VCaP (cell line): ENCODE data around the gene DLGAP1.

Experiments
- H3K27ac ChIP-seq: fragments of 450-650 bp; 2 replicates; pipeline ENCODE4 v1.5.1; 2017
- TF ChIP-seq, protein P1 (sequence below): fragments of 450-650 bp; conservative IDR thresholded peaks from 2 replicates; pipeline ENCODE4 v1.5.1; 2017; ENCODE audit warnings: mild to moderate bottlenecking, moderate library complexity

Gene DLGAP1

DNA sequence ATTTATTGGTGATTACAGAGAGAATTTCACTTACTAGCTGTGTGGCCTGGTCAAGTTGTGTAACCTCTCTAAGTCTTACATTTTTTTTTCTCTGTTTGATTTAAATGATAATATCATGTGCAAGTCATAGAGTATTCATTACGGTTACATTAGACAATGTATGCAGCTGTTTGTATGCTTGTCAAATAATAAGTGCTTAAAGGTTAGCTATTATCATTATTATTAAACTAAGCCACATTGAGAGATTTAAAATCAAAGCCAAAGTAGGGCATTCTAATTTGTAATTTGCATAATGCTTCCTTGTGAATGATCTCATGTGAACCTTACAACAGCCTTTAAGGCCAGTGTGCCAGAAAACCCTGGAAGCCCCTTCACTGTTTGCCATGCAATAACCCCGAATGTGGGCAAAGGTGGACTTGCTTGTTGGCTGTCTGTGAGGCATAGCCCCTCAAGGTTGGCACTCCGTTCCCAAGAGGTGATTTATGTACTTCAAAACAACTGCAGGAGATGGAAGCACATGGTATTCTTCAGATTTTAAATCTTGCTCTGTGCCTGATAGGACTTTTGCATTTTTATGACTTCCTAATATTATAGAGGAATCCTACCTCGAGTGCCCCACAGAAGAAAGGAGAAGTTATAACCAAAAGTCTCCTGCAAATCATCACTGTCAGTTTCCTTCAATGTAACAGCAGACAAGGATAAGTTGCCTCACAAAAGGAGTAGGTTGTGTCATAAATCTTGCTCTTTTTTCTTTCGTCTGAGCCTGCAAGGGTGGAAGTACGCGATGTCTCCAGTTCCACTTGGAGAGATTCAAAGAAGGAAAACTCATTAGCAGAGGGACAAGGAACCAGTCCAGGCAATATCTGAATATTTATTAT is 733.1 kb downstream of the DLGAP1 start:
- TF ChIP-seq, protein P1, sequence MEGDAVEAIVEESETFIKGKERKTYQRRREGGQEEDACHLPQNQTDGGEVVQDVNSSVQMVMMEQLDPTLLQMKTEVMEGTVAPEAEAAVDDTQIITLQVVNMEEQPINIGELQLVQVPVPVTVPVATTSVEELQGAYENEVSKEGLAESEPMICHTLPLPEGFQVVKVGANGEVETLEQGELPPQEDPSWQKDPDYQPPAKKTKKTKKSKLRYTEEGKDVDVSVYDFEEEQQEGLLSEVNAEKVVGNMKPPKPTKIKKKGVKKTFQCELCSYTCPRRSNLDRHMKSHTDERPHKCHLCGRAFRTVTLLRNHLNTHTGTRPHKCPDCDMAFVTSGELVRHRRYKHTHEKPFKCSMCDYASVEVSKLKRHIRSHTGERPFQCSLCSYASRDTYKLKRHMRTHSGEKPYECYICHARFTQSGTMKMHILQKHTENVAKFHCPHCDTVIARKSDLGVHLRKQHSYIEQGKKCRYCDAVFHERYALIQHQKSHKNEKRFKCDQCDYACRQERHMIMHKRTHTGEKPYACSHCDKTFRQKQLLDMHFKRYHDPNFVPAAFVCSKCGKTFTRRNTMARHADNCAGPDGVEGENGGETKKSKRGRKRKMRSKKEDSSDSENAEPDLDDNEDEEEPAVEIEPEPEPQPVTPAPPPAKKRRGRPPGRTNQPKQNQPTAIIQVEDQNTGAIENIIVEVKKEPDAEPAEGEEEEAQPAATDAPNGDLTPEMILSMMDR, result no peak
- H3K27ac ChIP-seq, result peak overlapping the region; percentile 93

GRCh38 chr18:3720818-3721545 is 734.1 kb downstream of the DLGAP1 start:
- TF ChIP-seq, protein P1, result no peak
- H3K27ac ChIP-seq, result peak overlapping the region; percentile 93

GRCh38 chr18:3720159-3720558 is 734.9 kb downstream of the DLGAP1 start:
- TF ChIP-seq, protein P1, result peak; percentile 33
- peak overlapping the region; percentile 93 for H3K27ac ChIP-seq

GRCh38 chr18:3717376-3718025 is 737.6 kb downstream of the DLGAP1 start:
- TF ChIP-seq, protein P1, result no peak
- H3K27ac ChIP-seq, result no peak overlapping the region

- TF ChIP-seq, protein P1, result no peak
- H3K27ac ChIP-seq, result no peak overlapping the region
Measured at GRCh38 chr18:3716116-3716660, 738.9 kb downstream of the DLGAP1 start.

- TF ChIP-seq, protein P1, result no peak
- no peak overlapping the region for H3K27ac ChIP-seq
Measured at GRCh38 chr18:3715231-3716080, 739.7 kb downstream of the DLGAP1 start.
